Caco-2 (cell line): Measurements from ENCODE around the gene ATG7. TPM values are rescaled to one million over a fixed set of nuclear protein-coding genes. Genes with fewer than 3 reads are reported as not detected.

ENCODE experiments used
- BruUV-seq: library from RNA; stranded (reverse); fragments of 400-500 nt; replicated peaks from 2 replicates; lab custom pipeline; 2021; lab: Mats Ljungman, UMichigan
- CTCF ChIA-PET: fragments of 300-600 bp; sonication (Branson Sonifier 250); formaldehyde crosslinking; loops from one replicate; lab custom pipeline; 2022; ENCODE audit warnings: antibody characterized with exemption; lab: Charles Lee
- POLR2A ChIA-PET: fragments of 300-600 bp; sonication (Branson Sonifier 250); formaldehyde crosslinking; loops from one replicate; lab custom pipeline; 2022; ENCODE audit warnings: antibody characterized with exemption; lab: Charles Lee
- DNase-seq, 2 experiments: peaks; one replicate each; pipeline versions ENCODE4 v3.0.0 to v3.0.0-alpha.2; 2020 to 2022
- H3K27me3 ChIP-seq: replicated peaks from 2 replicates; pipeline ENCODE4 v1.6.0; 2011; ENCODE audit warnings: low read length; ENCODE audit not compliant: control insufficient read depth, insufficient read depth
- H3K36me3 ChIP-seq: 2 replicates; pipeline ENCODE4 v1.5.1; 2011; ENCODE audit warnings: low read length; ENCODE audit not compliant: control insufficient read depth, insufficient read depth
- H3K4me1 ChIP-seq: fragments of 250-450 bp; sonication (Bioruptor Pico); 2 replicates; pipeline ENCODE4 v1.5.1; 2020; ENCODE audit warnings: mild to moderate bottlenecking
- H3K4me3 ChIP-seq: 2 replicates; pipeline ENCODE4 v1.5.1; 2011; ENCODE audit warnings: low read depth, mild to moderate bottlenecking, control low read depth, low read length
- H3K9me3 ChIP-seq: fragments of 250-450 bp; sonication (Bioruptor Pico); 2 replicates; pipeline ENCODE4 v1.5.1; 2020; ENCODE audit warnings: mild to moderate bottlenecking, moderate library complexity
- H3K27ac Mint-ChIP-seq: one replicate; pipeline ENCODE4 v1.8.0; 2022; ENCODE audit warnings: mixed read lengths; ENCODE audit not compliant: unreplicated experiment
- H3K27me3 Mint-ChIP-seq: one replicate; pipeline ENCODE4 v1.8.0; 2022; ENCODE audit warnings: mixed read lengths; ENCODE audit not compliant: insufficient read depth, unreplicated experiment
- H3K36me3 Mint-ChIP-seq: one replicate; pipeline ENCODE4 v1.8.0; 2022; ENCODE audit warnings: mild to moderate bottlenecking, mixed read lengths; ENCODE audit not compliant: insufficient read depth, unreplicated experiment
- H3K4me1 Mint-ChIP-seq: one replicate; pipeline ENCODE4 v1.8.0; 2022; ENCODE audit warnings: low read depth, mixed read lengths; ENCODE audit not compliant: unreplicated experiment
- H3K4me3 Mint-ChIP-seq: one replicate; pipeline ENCODE4 v1.8.0; 2022; ENCODE audit warnings: mild to moderate bottlenecking, moderate library complexity, mixed read lengths; ENCODE audit not compliant: unreplicated experiment
- H3K9me3 Mint-ChIP-seq: one replicate; pipeline ENCODE4 v1.8.0; 2022; ENCODE audit warnings: mixed read lengths; ENCODE audit not compliant: unreplicated experiment
- CTCF ChIP-seq, 2 experiments: fragments of 200-600 bp in 1 of 2; IDR thresholded peaks; 1 replicate in 1 of 2; 2 replicates in 1 of 2; pipeline versions ENCODE4 v1.5.1 to v1.8.0; 2011 to 2022; ENCODE audit warnings: antibody characterized with exemption in 1 of 2, control low read depth in 1 of 2, inconsistent platforms in 1 of 2, low read depth in 1 of 2, low read length in 1 of 2, mild to moderate bottlenecking in 1 of 2, moderate library complexity in 1 of 2; ENCODE audit not compliant: insufficient read depth in 1 of 2, severe bottlenecking in 1 of 2, unreplicated experiment in 1 of 2
- intact Hi-C: fragments of 100-400 bp; cut with micrococcal nuclease; formaldehyde crosslinking; loops from one replicate; pipeline ENCODE4 v1.10.0; 2022; ENCODE audit not compliant: unreplicated experiment
- total RNA-seq: library from RNA; stranded (reverse); gene quantifications from 2 replicates; pipeline ENCODE4 v1.2.3, GENCODE V29; 2022

ATG7 gene
- total RNA-seq, 1 experiment from 2014 or later, result 24.4 TPM

GRCh38 chr3:11305509-11305908 lies 33.3 kb downstream of the ATG7 start:
- Histone ChIP-seq H3K4me1 (no peaks in the 10 kb centered on the region), H3K36me3 (peaks cover 1% of the 10 kb centered on the region; the same call in 1 of the 2 replicates), H3K9me3 (no peaks in the 10 kb centered on the region), H3K4me3 (no peak overlapping the region), H3K27me3 (no peaks in the 10 kb centered on the region)
- H3K27ac Mint-ChIP-seq, result no peak overlapping the region
- DNase-seq, result no peak
- intact Hi-C loops, result no loop called here
- POLR2A ChIA-PET, result no interaction called here
- TF ChIP-seq CTCF (IDR thresholded peaks at IDR 0.05; ENCODE audit: insufficient read depth in 1 of 2, low read depth in 1 of 2, low read length in 1 of 2, severe bottlenecking in 1 of 2, unreplicated experiment in 1 of 2), result no peak
- H3K4me1 Mint-ChIP-seq, result no peaks in the 10 kb centered on the region
- H3K9me3 Mint-ChIP-seq, result no peaks in the 10 kb centered on the region
- no peak overlapping the region for H3K4me3 Mint-ChIP-seq
- BruUV-seq, result no TSS peak
- CTCF ChIA-PET, result no interaction called here
- H3K36me3 Mint-ChIP-seq, result peaks cover 24% of the 10 kb centered on the region
- no peaks in the 10 kb centered on the region for H3K27me3 Mint-ChIP-seq

GRCh38 chr3:11306817-11307589 lies 34.8 kb downstream of the ATG7 start:
- no peak overlapping the region for H3K4me3 Mint-ChIP-seq
- ChIA-PET CTCF (no interaction called here), POLR2A (no interaction called here)
- no peaks in the 10 kb centered on the region for H3K27me3 ChIP-seq
- intact Hi-C loops, result no loop called here
- no peaks in the 10 kb centered on the region for H3K4me1 Mint-ChIP-seq
- peaks cover 1% of the 10 kb centered on the region; the same call in 1 of the 2 replicates for H3K36me3 ChIP-seq
- peaks cover 24% of the 10 kb centered on the region for H3K36me3 Mint-ChIP-seq
- no peak for TF ChIP-seq CTCF (IDR thresholded peaks at IDR 0.05; ENCODE audit: insufficient read depth in 1 of 2, low read depth in 1 of 2, low read length in 1 of 2, severe bottlenecking in 1 of 2, unreplicated experiment in 1 of 2)
- no peak for DNase-seq
- BruUV-seq, result no TSS peak
- no peaks in the 10 kb centered on the region for H3K27me3 Mint-ChIP-seq
- no peaks in the 10 kb centered on the region for H3K9me3 Mint-ChIP-seq
- H3K4me1 ChIP-seq, result no peaks in the 10 kb centered on the region
- no peak overlapping the region for H3K27ac Mint-ChIP-seq
- no peaks in the 10 kb centered on the region for H3K9me3 ChIP-seq
- no peak overlapping the region for H3K4me3 ChIP-seq

GRCh38 chr3:11307830-11308432 lies 35.7 kb downstream of the ATG7 start:
- no peak for DNase-seq
- peaks cover 1% of the 10 kb centered on the region; the same call in 1 of the 2 replicates for H3K36me3 ChIP-seq
- intact Hi-C loops, result no loop called here

More at GRCh38 chr3:11307830-11308432, 35.7 kb downstream of the ATG7 start:
- BruUV-seq, result no TSS peak
- Mint-ChIP-seq H3K27ac (no peak overlapping the region), H3K9me3 (no peaks in the 10 kb centered on the region), H3K4me1 (no peaks in the 10 kb centered on the region), H3K27me3 (no peaks in the 10 kb centered on the region), H3K4me3 (no peak overlapping the region), H3K36me3 (peaks cover 20% of the 10 kb centered on the region)
- no peak for TF ChIP-seq CTCF (IDR thresholded peaks at IDR 0.05; ENCODE audit: insufficient read depth in 1 of 2, low read depth in 1 of 2, low read length in 1 of 2, severe bottlenecking in 1 of 2, unreplicated experiment in 1 of 2)
- Histone ChIP-seq H3K9me3 (no peaks in the 10 kb centered on the region), H3K4me3 (no peak overlapping the region), H3K4me1 (no peaks in the 10 kb centered on the region), H3K27me3 (no peaks in the 10 kb centered on the region)
- POLR2A ChIA-PET, result no interaction called here
- CTCF ChIA-PET, result no interaction called here
